ENCODE results near the gene MCF2L.
A peak's percentile ranks its signal among the peaks of the same experiment; 100 is the strongest.

MCF2L gene

DNA sequence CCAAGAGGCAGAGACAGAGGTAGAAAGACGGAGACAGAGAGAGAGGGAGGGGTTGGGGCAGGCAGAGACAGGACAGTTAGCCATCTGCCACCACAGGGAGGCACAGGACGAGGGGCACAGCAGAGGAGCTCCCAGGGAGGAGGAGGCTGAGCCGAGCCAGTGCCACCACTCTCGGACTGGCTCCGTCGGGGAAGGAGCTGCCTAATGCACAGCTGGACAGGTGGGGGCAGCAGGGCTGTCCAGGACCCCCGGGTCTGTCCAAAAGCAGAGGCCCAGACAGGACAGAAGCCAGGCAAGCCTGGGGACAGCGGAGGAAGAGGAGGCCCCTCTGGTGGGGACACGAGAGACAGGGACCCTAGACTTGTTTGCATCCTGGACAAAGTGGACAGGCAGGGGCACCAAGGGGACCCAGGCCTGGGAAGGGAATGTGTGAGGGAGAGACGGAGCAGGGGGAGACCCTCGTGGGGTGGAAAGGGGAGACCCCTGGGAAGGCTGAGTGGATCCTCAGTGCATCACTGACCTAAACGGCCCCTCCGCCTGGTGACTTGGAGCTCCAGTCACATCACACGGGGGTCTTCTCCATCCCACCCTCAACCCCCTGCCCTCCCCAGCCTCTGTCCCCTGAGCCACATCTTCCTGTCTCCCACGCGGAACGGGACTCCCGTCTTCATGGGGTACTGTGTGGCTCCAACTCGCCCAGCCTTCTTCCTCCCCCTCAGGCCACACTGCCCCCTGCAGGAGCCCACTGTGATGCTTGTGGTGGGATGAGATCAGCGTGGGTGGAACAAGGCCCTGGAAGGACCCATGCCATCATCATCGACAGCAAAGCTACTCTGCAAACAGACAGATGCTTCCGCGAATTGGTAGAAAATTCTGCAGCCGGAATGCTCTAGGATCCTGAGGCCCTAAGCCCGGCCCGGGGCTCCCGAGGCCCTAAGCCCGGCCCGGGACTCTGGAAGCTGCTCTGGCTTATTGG is 154.5 kb downstream of the MCF2L start:
- H3K4me3 ChIP-seq (ENCODE audit: low read depth, low read length), result no peak overlapping the region
- 0 out of 2 replicates have a peak, but pooled peaks have one; percentile 18 for TF ChIP-seq CTCF (IDR thresholded peaks at IDR 0.05; ENCODE audit: low read depth, low read length)

DNA sequence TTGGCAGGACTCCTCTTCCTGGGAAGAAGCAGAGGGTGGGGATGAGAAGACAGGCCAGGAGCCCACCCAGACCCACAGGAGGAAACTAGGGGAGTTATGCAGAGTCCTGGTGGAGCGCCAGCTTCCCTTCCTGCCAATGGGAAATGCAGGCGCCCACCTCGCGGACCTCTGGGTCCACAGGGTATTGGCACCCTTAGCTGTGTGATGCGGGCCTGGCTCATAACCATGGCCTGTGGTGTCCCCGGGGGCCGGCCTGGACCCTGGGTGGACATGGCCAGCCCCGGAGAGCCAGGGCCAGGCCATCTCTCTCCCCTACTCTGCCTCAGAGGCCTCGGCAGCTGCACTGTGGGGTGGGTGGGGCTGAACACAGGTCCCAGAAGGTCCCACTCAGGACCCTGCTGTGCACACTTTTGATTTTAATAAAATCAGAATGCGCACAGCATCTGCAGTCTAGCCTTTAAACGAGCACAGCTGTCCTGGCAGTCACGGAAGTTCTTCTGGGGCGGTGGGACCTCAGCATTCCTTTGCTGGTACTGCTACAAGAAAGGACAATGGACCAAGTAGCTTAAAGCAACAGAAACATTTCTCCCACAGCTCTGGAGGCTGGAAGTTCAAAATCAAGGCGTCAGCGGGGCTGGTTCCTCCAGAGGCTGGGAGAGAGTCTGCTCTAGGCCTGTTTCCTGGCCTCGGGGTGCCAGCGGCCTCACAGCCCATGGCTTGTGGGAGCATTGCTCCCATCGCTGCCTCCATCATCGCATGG is 155.4 kb downstream of the MCF2L start:
- no peak overlapping the region for H3K4me3 ChIP-seq (ENCODE audit: low read depth, low read length)
- no peak for TF ChIP-seq CTCF (IDR thresholded peaks at IDR 0.05; ENCODE audit: low read depth, low read length)

- no peak overlapping the region for H3K4me3 ChIP-seq (ENCODE audit: low read depth, low read length)
- TF ChIP-seq CTCF (IDR thresholded peaks at IDR 0.05; ENCODE audit: low read depth, low read length), result no peak
Observed at GRCh38 chr13:113125506-113126264, 156.7 kb downstream of the MCF2L start.

DNA sequence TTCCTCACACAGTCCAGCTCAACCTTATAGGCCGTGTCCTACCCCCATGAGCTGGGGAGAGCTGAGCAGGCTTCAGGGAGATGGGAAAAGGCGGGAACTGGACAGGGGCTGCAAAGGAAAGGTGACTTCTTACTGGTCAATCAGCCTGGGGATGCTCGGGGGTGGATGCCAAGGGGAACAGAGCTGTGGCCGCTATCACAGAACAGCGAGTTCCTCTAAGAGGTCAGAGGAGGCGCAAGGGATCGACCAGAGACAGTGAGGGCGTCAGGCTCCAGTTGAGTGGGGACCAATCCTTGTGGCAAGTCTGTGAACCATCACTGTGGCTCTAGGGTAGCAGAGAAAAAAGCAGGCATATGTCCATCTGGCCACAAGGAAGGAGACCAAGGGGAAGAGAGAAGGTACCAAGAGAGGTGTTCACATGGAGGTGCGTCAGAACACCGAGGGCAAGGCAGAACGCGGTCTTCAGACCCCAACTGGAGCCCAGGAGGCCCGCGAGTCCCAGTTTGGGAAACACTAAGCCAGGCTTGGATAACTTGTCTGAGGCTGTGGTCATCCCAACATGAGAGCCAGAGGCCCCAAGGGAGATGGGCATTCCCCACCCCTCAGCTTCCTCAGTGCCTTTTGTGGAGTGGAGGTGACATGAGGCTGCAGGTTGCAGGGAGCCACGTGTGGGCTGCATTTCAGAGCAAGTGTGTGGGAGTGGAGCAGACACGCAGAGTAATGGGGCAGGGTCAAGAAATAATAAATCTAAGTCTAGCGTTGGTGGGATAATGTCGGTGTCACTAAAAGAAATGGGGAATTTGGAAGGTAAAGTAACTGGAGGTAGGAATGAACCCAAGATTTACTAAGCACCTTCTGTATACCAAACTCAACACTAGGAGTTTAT is 157.5 kb downstream of the MCF2L start:
- no peak for TF ChIP-seq CTCF (IDR thresholded peaks at IDR 0.05; ENCODE audit: low read depth, low read length)
- H3K4me3 ChIP-seq (ENCODE audit: low read depth, low read length), result no peak overlapping the region

GRCh38 chr13:113129480-113129879 is 160.5 kb downstream of the MCF2L start:
- no peak overlapping the region for H3K4me3 ChIP-seq (ENCODE audit: low read depth, low read length)
- no peak for TF ChIP-seq CTCF (IDR thresholded peaks at IDR 0.05; ENCODE audit: low read depth, low read length)

- H3K4me3 ChIP-seq (ENCODE audit: low read depth, low read length), result no peak overlapping the region
- TF ChIP-seq CTCF (IDR thresholded peaks at IDR 0.05; ENCODE audit: low read depth, low read length), result no peak
Observed at GRCh38 chr13:113129921-113130750, 161.1 kb downstream of the MCF2L start.
